ENCODE results near the gene SP100.
"Not testable (repeated sequence)": the region's sequence is repeated elsewhere in the genome, so short reads cannot be mapped to it uniquely, and the experiment has no call there.

The SP100 gene

DNA sequence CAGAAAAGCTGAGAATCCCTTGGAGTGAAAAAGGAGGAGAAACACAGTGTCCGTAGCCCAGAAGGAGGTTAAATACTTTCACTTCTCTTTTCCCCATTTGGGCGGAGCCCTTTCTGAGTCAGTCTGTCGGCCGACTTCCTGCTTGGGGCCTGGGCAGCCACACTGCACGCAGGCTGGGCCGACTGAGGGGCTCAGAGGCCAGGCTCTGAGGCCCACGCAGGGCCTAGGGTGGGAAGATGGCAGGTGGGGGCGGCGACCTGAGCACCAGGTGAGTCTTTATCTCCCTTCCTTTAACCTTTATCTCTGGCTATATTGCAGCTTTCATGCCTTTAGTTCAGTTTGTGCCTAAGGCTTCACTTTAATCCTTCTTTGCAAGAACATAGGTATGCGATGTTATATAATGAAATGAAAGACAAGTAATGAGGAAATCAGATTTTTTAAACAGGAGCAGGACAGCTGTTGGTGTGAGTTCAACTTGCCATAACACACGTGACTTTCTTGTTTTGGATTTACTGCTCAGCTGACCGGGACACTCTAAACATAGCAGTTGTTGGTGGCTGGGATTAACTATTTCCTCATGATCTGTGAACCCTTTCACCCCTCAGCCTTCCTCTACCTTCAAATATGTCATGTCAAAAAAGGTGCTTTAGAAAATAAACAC, at the start of gene SP100:
TSS of gene SP100 (plus strand) at position 141 of the 661 bp plus-strand sequence. CDS start at position 237, 96 bp downstream.
- peak; percentile 55 to 69 for DNase-seq (ENCODE audit: low read depth in 2 of 2)

DNA sequence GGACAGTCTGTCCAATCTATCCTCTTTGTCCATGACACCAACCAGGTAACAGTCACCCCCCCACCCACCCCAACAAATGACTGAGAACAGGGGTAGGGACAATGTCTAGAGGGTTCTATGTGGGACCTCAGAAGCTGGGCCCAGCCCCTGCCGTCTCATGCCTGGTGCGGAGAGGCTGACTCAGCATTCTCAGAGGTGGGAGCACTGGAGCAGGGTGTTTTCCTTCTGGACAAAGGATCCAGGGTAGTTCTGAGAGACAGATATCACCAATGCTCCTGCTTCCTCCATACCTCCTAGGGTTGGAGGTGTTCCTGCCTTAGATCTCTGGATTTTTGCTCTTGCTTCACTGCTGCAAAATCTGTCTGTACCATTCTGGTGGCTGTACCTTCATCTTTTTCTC, 33.9 kb upstream of the SP100 start:
- no peak for DNase-seq (ENCODE audit: low read depth in 2 of 2)

DNA sequence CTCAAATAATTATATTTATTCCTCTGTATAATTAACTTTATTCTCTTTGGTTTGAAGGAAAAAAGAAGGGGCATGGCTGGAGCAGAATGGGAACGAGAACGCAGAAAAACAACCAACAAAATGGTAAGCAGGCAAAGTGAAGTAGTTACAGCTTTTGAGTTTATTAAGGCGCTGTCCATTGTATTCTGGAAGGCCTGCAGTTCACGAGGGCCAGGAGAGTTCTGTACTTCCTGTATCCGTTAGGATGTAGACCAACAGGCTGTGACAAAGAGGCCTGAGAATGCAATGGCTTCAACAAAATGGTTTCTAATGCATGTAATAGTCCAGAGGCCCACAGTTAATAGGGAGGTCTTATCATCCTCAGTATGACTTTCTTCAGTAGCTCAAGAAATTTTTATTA, 32.5 kb upstream of the SP100 start:
- DNase-seq (ENCODE audit: low read depth in 2 of 2) = no peak

DNA sequence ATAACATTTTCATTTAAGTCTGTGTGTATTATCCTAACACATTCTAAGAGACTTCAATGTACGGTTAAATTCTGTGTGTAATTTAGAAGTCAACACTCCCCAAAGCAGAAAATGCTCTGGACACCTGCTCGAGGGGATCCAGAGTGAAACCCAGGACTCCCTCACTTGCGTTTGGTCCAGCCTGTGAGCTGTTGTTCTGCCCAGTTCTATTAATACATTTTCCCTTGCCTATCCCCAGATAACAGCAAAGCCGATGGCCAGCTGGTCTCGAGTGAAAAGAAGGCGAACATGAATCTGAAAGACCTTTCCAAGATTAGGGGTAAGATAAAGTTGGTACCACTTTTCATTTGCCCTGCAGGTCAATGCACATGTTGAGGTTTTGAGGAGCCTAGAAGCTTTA, 31.0 kb upstream of the SP100 start:
- no peak for DNase-seq (ENCODE audit: low read depth in 2 of 2)

DNA sequence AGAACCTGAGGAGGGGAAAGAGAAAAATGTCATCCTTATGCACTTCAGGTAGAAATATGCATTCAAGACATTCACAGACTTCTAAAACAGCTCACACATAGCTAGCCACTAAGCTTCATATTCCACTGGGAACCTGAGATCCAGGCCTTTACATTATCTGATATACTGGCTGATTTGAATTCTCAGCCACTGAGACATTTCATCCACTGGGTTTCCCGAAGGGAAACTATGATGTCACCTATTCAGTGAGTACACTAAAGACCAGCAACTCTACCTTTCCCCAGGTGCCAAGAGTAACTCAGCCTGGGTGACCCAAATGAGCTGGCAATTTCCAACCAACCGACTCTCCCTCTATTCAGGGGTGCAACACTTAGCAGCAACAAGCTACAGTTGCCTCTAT, 21.7 kb upstream of the SP100 start:
- DNase-seq (ENCODE audit: low read depth in 2 of 2) = no peak

DNA sequence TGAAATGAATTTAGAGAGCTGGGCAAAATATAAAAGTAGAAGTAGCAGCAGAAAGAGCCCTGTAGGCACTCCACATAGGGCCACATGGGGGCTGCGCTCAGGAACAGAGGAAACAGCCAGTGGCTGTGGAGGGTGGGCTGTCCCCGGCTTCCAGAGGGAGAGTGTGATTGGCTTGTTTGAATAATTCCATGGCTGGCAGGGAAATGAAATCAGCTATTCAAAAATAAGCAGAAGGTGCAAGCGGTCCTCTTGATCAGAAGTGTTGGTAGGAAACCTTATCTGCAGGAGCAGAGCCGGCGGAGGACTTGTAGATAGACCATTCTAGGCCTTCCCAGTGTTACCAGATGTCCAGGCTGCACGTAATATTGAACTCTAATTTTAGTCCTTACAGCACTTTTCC, 17.3 kb upstream of the SP100 start:
- DNase-seq (ENCODE audit: low read depth in 2 of 2) = not testable (repeated sequence)

DNA sequence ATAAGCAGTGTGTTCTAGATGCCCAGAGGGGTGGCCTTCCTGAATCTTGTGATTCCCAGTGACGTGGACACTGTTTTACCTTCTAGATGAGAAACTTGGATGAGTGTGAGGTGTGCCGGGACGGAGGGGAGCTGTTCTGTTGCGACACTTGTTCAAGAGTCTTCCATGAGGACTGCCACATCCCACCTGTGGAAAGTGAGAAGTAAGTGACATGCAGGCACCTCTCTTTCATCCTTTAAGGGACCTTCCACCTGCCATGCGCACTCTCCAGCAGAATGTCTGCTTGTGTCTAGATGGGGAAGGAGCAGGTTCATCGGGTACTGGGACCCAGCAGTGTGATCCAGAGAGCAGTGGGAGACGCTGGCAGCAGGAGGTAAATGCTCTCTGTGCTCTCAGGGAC, 16.0 kb upstream of the SP100 start:
- DNase-seq (ENCODE audit: low read depth in 2 of 2) = no peak

DNA sequence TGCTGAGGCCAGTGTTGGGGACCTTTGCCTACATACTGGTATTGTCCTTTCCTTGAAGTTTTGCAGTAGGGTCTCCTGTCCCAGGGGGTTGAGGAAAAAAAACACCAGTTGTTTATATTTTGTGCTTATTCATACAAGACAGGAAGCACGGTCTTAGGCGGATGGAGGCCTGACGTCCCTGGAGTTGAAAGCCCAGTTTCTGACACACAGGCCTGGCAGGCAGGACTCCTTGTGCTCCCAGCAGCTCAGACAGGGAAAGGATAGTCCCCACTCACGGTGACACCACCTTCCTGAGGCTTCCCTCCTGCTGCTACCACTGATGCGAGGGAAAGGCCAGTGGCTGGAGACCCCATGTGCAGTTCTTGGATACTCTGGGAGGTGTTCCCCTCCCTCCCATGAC, 15.5 kb upstream of the SP100 start:
- DNase-seq (ENCODE audit: low read depth in 2 of 2) = no peak

GRCh38 chr2:230401026-230401425, 15.0 kb upstream of the SP100 start:
- DNase-seq (ENCODE audit: low read depth in 2 of 2) = not testable (repeated sequence)

- no peak for DNase-seq (ENCODE audit: low read depth in 2 of 2)
These were observed 12.3 kb upstream of the SP100 start for GRCh38 chr2:230403746-230404145.

DNA sequence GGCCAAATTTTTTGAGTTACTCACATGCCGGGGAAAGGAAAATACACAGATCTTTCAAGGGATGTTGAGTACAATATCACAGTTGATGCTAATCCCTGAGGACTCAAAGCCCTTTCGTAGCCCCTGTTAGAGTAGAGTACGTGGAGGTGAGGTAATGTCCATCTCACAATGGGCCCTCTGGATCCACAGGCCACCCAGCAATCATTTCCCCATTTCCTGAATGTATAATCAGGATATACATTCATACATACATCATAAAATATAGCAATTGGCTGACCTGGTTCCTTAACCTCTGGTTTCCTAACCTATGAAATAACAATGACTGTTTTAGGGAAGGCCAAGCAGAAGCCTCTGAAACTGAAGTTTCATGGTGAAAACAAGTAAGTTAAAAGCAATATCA, 10.2 kb upstream of the SP100 start:
- no peak for DNase-seq (ENCODE audit: low read depth in 2 of 2)

- no peak for DNase-seq (ENCODE audit: low read depth in 2 of 2)
These were observed 7.7 kb upstream of the SP100 start for GRCh38 chr2:230408244-230408842.

DNA sequence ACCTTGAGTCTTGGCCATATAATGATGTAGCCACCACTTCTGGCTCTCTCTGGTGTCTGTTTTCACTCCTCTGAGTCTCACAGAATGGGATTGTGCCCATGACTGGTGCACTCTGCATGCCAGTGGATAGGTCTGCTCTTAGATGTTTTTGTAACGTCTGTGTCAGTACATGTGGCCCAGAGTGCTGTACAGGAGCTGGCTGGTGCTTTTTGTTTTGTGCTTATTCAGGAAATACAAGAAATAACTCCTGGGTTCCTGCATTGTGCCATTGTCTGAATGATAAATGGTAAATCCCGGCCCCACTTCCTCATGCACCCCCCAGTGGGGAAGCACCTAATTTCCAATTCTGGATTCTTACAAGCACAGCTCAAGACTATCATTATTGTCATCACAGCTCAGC, 6.7 kb upstream of the SP100 start:
- not testable (repeated sequence) for DNase-seq (ENCODE audit: low read depth in 2 of 2)

DNA sequence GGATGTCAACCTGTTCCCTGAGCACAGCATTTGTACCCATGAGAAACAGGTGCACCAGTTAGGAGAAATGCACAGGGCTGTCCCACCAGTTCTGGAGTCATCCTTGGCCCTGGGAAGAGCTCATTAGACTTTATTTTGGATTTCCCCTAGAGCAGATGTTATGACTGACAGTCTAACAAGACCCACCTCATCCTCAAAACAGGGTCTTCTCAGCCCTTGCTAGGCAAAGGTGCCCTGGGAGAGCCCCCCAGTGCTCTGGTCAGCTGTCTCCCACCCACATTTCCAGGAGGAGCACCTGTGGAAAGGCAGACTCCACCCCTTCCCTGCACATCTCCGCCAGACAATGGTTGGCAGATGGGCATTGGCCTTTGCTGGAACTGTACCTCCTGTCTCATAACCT, 5.7 kb upstream of the SP100 start:
- no peak for DNase-seq (ENCODE audit: low read depth in 2 of 2)

DNA sequence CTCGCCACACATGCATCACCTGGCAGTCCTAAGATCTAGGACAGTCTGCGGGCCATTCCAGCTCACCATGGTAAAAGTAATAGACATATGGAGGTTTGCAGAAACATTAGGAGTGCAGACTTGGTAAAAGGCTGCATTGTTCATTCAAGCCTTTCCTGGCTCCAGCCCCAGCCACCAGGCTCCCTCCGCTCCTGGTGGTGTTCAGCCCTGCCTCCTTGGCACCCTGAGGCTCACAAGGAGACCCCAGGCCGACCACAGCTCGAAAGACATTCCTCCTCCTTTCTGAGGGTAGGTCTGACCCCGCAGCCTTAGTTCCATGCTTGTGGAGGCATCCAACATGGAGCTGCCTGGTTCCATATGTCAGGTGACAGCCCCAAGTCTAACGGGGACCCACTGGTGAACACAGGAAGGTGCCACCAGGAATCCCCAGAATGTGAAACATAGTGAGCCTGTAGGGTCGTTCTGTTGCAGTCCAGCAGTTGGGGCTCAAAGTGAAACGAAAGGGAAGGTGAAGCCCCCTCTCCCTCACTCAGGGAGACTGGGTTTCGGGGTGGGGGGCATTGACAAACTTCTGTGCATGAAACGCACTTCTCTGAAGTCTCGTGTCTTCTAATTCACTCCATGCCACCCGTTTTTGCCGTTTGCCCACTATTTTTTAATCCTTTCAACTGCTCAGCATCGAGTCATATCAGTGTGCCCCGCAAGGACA, 5.0 kb upstream of the SP100 start:
- DNase-seq (ENCODE audit: low read depth in 2 of 2) = no peak

- peak; percentile 42 to 52 for DNase-seq (ENCODE audit: low read depth in 2 of 2)
These were observed 4.2 kb upstream of the SP100 start for GRCh38 chr2:230411570-230412370.

DNA sequence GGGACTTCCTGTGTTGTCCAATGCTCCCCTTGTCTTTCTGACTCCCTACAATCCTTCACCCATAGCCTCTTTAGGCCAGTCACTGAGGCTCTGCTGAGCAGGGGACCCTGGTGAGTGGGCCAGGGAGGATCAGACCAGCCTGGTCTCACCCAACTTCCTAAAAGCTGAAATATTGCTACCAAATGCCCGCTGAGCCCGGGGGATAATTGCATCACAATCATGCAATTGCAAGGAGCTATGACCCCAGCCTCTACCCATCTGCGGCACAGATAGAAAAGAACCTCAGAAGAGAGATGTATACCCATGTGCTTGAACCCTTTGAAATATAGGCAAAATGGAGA, 3.7 kb upstream of the SP100 start:
- DNase-seq (ENCODE audit: low read depth in 2 of 2) = no peak

- no peak for DNase-seq (ENCODE audit: low read depth in 2 of 2)
These were observed 3.2 kb upstream of the SP100 start for GRCh38 chr2:230412846-230413245.

DNA sequence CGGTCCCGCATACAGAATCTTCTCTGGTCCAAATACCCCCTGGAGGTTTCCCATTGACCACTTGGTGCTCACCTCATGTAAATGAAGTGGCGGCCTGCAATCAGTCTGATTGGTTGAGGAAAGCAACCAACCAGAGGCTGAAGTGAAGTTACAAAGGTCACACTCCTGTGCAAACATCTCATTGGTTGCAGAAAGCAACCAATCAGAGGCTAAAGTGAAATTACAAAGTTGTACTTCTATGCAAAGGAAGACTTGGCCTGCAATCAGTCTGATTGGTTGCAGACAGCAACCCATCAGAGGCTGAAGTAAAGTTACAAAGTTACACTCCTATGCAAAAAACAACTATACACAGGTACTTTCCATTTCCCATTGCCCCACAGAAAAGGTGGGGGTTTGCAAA, 2.5 kb upstream of the SP100 start:
- DNase-seq (ENCODE audit: low read depth in 2 of 2) = no peak

DNA sequence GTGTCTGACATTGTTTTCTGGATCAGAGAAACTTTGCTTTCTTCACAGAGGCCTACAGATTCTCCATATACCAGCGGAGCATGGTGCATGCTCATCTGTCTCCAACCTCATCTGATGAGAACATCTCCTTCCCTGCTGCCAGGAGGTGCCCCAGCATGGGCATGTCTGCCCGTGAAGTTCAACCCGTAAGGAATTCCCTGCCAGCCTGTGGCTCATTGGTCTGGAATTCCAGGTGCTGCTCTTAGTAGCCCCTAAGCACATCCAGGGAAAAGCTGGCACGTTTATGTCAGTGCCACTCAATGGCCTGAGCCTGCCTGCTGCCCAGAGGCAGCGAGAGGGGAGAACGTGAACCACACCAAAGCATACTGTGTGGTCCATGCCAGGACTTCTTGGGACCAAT, 1.7 kb upstream of the SP100 start:
- no peak for DNase-seq (ENCODE audit: low read depth in 2 of 2)

GRCh38 chr2:230417436-230417835, 1.4 kb downstream of the SP100 start:
- DNase-seq (ENCODE audit: low read depth in 2 of 2) = no peak

DNA sequence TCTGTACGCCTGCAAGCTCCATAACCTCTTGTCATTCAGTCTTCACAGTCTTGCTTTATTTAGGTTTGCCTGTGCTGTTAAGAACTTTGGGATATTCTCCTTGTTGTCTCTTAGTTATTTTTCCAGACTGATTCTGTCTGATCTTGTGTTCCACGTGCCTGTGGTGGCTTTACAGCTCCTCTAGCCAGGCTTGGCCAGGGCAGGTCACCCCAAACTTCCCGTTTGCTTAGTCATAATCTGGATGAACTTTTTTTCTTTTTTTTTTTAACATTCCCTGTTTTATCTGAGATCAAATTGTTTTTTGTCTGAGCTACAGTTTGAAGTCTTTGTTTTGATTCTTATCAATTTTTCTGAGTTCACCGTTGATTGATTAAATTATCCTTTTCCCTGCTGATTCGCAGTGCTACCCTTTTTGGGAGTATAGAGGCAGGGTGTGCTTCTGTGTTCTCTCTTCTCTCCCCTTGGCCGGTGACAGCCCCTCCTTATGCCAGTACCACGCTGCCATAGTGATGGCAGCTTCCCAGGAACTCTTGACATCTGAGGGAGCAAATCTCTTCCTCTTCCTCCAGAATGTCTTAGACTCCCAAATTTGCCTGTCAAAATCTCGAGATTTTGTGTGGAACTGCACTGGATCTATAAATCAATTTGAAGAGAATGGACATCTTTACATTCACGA, 2.5 kb downstream of the SP100 start:
- DNase-seq (ENCODE audit: low read depth in 2 of 2) = no peak
